GM19324 (cell line): ENCODE results near the gene BTF3.
A peak's percentile ranks its signal among the peaks of the same experiment; 100 is the strongest.
"Not testable (repeated sequence)": the region's sequence is repeated elsewhere in the genome, so short reads cannot be mapped to it uniquely, and the experiment has no call there.

ENCODE experiments used
- ATAC-seq: cut with Tn5 transposase; IDR thresholded peaks from one replicate; pipeline ENCODE4 v1.9.1; 2021; ENCODE audit warnings: mild to moderate bottlenecking, moderate library complexity; ENCODE audit not compliant: unreplicated experiment, low FRiP score

The BTF3 gene

DNA sequence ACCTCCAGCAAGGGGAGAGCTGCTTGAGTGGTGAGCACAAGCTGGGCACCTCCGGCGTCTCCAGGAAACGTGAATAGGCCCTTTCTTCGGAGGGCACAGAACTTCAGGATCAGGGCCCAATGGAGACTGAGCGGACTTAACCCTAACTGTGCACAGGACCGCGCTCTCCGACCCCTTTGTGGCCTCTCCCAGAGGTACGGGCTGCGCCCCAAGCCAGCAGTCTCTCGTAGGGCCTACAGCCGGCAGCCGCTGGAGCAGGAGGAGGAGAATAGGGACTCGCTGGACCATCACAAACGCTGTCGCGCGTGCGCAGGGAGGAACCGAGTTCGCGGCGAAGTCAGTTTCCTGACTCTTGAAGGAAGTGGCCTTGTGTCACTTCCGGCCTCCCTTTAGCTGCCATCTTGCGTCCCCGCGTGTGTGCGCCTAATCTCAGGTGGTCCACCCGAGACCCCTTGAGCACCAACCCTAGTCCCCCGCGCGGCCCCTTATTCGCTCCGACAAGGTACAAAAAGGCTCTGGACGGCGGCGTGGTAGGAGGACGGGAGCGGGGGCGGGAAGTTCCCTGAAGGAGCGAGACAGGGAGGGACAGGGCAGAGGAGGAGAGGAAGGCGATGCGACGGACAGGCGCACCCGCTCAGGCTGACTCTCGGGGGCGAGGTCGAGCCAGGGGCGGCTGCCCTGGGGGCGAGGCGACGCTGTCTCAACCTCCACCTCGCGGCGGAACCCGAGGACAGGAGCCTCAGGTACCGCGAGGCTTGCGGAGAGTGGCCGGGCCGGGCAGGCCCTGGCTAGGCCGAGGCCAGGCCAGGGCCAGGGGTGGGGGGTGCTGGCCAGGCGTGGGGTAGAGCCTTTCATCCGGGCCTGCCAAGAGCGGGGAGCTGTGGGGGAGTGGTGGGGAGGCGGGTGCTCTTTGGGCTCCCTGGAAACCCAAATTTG is at the start of gene BTF3:
BTF3 (plus strand) TSS at position 386 of the 936 bp plus-strand sequence; CDS start at position 612, 226 bp downstream.
- peak; percentile 95 for ATAC-seq

DNA sequence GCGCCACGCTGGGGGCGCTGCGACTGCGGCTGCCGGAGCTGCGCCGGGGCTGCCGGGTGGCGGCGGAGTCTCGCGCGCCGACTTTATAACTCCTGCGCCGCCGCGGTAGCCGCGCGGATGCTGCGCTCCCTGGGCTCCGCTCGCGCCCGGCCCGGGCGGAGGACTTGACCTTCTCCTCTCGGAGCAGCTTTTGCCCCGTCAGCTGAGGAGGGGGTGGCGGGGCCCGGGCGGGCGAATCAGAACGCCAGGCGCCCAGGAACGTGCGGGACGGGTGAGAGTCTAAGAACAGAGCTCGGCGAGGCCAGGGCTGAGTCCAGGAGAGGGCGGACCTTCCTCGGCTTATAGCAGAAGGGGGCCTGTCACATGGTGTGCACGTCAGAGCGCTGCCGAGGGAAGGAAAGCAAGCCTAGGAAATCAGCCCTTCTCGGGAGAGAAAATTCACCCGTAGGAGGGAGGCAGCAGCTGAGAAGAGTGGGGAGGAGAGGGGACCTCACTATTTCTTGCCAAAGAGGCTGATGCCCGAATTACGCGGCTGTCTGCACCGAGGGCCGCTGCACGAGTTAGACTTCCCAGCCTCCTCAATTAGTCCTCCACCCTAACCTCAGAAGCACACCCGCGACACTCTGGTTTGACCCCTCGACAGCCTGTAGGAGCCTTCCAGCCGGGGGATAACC is 49.6 kb upstream of the BTF3 start, which contains the start of gene FOXD1:
FOXD1 (minus strand) TSS at position 315 of the 674 bp plus-strand sequence. CDS start 415 bp downstream, outside the sequence.
- ATAC-seq: peak; percentile 63

DNA sequence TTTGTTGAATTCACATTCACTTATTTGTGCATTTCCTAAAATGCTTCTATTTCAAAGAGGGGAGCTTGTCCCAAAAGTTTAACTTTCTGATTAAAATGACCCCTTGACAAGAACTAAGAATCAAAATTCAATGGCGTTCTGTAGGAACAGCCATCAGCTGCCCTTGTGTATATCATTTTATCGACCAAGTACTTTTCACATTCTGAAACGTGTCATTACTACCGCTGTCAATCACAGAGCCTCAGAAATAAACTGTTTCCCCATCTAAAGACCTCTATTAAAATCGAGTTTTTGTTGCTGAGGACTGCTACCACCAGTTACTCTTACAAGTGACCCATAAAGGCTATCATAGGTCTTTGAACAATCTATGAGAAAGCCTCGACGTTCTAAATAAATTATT is 48.1 kb upstream of the BTF3 start:
- no peak for ATAC-seq

DNA sequence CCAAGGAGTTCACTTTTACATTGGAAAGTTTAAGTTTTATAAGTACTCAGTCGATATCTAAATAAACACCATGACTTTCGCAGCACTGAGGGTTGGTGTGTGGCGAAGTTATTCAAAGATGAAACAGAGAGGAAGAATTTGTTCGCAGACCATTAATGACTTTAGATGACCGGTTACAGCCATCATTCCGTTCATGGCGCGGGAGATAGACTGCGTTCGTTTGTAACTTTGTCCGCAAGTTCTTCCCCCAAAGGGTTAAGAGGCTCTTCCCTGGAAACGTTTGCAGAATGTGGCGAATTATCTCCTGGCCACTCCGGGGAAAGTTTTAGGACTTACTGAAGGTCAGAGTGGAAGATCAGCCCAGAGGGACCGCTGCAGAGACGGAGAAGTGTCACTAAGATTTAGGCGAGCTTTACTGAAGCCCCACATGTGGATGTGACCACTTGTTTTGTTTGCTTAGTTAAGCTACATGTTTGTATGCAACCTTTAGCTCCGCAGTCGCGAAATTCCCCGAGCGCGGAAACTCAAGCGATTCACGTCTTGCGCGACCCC is 47.5 kb upstream of the BTF3 start:
- ATAC-seq: no peak

DNA sequence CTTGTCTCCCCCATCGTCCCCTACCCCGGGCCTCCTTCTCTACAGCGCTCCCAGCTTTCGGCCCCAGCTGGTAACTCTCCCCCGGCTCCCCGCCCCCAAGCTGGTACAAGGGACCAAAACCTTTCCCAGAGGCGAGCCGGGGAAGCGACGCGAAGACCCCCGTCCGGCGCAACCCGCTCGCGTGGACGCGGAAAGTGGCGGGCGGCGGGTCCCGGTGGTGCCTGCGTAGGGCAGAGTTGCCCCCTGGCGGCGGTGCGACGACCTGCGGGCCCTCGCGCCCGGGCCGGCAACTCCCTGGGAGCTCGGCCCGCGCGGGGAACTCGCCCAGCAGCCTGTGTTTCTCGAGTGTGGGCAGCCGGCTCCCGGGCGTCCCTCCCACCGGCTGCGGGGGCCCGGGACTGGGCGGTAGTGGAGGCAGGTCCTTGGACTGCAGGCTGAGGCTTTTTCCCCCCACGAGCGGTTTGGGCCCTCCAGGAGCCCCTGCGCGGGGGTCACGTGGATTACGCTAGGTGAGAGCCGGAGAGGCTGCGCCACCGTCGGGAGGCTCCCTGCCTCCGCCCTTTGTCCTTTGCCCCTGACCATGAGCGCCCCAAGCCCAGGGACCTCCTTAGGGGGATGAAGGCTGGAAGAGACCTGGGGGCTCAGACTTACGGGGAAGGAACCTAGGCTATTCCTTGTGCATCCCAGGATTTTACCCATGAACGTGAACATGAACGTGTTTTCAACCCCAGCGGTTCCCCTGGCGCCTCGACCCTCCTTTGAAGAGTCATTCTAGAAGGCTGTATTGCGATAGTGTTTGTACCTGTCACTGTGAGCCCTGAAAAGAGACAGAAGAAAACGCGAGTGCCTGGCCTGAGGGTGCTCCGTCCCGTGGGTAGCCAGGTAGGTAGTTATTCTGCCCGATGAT is 46.8 kb upstream of the BTF3 start:
- ATAC-seq: no peak

DNA sequence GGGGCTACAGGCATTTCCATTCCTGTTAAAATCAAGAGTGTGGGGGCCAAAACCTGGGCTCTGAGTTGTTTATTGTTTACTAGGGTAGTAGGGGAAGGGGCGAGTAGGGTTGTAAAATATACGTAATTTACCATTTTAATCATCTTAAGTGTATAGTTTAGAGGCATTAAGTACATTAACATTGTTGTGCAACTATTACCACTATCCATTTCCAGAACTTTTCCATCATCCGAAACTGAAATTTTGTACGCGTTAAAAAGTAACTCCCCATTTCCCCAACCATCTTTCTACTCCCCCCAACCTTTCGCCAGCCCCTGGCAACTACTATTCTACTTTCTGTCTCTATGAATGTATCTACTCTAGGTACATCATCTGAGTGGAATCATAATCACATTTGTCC is 46.0 kb upstream of the BTF3 start:
- no peak for ATAC-seq

DNA sequence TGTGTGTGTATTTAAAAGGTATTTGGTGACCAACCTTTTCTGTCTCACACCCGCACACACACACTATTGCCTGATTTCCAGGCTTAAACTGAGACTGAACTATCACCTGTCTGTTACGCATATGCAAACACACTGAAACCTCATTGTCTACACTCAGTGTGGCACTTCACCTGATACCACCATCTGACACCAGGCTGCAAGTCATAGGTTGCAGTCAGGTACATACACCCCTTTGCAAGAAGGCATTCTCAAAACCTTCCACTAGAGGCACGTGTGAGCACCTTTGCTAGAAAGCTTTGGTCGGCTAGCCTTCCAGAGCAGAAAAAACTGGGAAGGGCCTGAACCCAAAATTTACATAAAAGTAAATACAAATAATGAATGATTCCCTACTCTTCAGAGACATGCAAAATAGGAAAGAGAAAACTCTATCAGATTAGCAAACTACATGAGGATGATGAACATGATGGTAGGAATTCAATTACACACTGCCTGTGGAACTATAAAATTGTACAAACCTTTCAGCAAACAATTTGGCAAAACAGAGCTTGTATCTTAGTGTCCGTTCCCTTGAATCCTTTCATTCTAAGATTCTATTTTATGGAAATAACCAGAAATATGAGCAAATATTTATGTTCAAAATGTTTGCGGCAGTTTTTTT is 43.7 kb upstream of the BTF3 start:
- peak; percentile 54 for ATAC-seq

DNA sequence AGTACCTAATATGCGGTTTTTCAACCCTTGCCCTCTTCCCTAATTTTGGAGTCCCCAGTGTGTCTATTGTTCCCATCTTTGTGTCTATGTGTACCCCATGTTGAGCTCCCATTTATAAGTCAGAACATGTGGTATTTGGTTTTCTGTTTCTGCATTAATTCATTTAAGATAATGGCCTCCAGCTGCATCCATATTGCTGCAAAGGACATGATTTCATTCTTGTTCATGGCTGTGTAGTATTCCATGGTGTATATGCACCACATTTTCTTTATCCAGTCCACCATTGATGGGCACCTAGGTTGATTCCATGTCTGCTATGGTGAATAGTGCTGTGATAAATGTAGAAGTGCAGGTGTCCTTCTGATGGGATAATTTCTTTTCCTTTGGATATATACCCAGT is 41.8 kb upstream of the BTF3 start:
- ATAC-seq: not testable (repeated sequence)

DNA sequence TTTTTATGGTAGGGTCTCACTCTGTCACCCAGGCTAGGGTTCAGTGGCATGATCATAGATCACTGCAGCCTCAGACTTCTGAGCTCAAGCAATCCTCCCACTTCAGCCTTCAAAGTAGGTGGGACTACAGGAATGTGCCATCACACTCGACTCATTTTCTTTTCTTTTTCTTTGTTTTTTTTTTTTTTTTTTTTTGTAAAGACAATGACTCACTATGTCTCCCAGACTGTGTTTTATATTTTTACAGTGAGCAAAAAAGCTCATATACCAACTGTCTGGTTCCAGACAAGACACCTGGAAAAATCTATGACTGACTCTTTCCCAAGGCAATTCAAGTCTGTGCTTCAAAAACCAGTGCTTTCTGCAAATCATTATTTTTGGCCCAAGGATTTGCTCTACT is 38.9 kb upstream of the BTF3 start:
- ATAC-seq: no peak

DNA sequence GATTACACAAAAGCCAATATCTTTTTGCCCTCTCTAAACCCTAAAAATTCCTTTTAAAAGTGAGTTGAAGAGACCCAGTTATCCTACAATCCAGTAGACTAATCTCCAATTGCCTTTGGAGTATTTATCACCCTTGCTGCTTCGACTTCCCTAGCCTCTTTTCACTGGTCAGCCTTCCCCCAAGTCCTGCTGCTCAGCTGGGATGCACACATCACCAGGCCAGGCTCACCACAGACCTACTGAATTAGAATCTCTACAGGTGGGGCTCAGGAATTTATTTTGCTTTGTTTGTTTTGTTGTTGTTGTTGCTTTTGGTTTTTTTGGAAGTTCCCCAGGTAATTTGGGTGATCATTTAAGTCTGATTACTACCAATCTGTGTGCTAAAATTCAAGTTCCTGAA is 38.1 kb upstream of the BTF3 start:
- no peak for ATAC-seq

DNA sequence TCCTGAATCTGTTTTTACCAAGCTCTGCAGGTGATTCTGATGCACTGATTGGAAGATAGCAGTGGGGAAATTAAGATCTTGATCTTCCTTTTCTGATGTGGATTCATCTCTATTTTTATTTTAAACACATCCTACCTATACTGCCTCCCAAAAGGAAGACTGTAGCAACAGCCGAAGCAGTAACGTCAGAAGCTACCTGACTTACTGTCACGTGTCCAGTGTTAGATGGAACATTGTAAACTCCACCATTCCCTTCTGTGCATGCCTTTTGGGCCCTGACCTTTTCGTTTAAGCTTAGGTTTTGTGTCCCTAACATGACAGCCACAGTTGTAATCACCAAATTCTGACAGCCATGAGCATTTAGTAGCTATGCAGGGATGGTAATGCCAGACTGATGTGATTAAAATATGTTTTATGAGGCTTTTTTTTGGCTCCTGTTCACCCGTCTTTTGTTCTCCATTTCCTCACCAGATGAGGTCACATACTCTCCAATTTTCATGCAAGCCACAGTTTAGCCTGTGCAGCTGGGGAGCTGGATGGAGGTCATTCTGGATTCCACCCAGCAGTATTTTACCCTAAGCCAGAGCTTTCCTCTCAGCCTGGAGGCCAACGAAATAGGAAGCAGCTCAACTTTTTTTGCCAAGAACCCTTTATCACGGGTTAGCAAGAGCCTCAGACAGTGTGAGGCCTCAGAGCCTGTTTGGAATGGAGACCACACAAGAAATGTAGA is 34.1 kb upstream of the BTF3 start:
- no peak for ATAC-seq

DNA sequence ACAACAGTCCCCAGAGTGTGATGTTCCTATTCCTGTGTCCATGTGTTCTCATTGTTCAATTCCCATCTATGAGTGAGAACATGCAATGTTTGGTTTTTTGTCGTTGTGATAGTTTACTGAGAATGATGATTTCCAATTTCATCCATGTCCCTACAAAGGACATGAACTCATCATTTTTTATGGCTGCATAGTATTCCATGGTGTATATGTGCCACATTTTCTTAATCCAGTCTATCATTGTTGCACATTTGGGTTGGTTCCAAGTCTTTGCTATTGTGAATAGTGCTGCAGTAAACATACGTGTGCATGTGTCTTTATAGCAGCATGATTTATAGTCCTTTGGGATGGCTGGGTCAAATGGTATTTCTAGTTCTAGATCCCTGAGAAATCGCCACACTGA is 29.6 kb upstream of the BTF3 start:
- not testable (repeated sequence) for ATAC-seq

DNA sequence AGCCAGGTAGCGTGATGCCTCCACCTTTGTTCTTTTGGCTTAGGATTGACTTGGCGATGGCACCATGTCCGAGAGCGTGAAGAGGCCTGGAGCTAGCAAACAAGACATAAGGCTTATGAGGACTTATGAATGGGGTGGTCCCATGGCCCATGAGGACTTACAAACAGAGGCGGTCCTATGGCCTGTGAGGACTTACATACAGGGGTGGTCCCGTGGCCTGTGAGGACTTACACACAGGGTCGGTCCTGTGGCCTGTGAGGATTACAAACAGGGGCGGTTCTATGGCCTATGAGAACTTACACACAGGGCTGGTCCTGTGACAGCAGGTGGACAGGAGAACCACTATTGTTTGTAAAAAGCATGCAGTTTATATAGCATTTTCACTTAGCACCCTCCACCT is 28.4 kb upstream of the BTF3 start:
- ATAC-seq: no peak

DNA sequence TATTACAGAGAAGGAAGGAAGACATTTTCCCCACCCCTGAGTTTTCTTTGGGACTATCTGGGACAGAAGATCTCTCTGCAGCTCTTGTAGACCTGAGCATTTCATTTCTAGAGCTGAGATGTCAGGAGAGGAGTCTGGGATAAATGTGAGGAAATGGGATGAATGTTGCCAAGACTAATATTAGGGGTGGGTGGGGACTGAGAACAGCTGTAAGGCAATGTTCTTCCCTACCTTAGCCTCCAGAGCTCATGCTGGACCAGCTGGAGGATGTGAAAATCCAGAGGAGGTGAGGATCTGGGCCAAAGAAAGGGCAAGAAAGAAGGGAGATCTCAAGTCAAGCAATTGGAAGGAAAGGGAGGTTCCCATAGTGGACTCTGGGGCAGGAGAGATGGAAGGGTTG is 26.6 kb upstream of the BTF3 start:
- ATAC-seq: no peak

DNA sequence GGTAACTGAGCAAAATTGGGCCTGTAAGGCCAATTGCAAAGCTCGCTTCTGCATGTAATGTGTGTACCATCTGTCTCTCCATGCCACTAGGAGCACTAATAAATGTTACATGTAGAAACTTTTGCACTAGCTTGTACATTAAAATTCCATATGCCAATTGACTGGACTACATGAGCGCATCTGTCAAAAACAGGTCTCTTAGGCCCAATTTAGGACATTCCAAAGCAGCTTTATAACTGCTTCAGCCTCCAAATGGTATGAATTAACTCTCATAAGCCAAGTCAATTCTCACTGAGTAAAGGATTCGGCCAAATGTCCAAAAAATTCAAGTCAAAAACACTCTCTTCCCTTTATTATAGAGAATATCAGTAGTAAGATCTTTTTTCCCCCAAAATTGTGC is 26.1 kb upstream of the BTF3 start:
- ATAC-seq: no peak

DNA sequence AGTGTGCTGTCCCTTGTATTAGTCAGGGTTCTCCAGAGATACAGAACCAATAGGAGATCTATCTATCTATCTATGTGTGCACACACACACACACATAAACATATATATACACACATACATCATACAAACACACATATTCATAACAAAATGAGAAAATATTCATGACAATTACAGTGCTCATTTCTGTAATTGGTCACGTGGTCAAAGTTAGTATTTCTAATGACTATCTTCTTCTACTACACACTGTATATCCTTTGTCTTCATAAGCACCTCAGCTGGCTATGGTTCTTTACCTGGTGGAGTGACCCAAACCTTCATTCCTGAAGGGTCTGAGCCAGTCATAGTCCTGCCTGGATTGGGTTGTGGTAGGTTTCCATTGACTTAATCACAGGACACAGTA is 17.7 kb upstream of the BTF3 start:
- no peak for ATAC-seq

DNA sequence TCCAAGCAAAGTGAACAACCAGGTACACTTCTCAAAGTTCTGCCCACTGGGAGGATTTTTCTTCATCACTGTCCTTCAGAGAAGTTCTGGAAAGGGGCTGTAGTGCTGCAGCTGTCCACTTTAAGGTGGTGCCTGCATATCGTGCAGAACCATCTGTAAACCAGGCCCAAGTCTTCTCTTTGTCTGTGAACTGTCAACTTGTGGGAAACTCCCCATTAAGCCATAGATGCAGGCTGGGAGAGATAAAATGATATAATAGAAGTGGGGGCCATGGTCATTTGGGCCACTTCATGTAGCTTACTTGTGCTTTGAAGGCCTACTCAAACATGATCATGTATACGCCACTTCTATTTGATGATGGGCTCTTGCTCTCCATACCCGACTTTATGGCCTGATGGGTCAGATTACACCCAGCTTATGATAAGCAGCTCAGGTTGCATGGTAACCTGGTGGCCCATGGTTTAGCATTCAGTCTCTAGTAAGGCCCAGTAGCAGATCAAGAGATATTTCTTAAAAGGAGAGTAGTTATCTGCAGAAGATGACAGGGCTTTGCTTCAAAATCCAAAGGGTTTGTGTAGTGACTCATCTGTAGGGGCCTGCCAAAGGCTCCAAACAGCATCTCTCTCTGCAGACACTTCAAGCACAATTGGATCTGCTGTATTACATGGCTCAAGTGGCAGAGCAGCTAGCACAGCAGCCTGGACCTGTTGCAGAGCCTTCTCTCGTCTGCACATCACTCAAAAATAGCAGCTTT is 15.7 kb upstream of the BTF3 start:
- ATAC-seq: no peak

DNA sequence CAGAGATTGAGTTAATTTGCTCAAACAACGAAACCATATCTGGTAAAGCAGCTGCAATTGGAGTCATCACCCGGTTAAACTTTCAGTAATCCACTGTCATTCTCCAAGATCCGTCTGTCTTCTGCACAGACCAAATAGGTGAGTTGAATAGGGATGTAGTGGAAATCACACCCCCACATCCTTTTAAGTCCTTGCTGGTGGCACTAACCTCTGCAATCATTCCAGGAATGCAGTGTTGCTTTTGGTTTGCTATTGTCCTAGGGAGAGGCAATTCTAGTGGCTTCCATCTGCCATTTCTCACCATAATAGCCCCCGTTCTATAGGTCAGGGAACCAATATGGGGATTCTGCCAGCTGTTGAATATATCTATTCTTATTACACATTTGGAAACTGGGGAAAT is 14.6 kb upstream of the BTF3 start:
- no peak for ATAC-seq

DNA sequence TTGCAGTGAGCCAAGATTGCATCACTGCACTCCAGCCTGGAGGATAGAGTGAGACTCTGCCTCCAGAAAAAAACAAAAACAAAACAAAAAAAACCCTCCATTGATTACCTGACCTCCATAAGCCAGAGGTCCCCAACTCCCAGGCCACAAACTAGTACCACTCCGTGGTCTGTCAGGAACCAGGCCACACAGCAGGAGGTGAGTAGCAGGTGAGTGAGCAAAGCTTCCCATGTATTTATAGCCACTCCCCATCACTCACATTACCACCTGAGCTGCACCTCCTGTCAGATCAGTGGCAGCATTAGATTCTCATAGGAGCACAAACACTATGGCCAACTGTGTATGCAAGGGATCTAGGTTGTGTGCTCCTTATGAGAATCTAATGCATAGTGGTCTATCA is 13.7 kb upstream of the BTF3 start:
- ATAC-seq: no peak
